Body of pancreas (tissue), 4 donors: ENCODE data around the gene ZNF521. TPM values are rescaled to one million over a fixed set of nuclear protein-coding genes. Genes with fewer than 3 reads are reported as not detected.

ENCODE experiments used
- ATAC-seq: fragments of 150-250 bp; one replicate; pipeline ENCODE4 v1.9.1; 2016
- DNase-seq, 4 donors: peaks; one replicate each; pipeline ENCODE4 v3.0.0-alpha.2; 2019
- H3K27ac ChIP-seq, 4 donors: fragments of 200-600 bp; sonication (generic); 1 replicate in 3 of 4; 2 replicates in 1 of 4; pipeline versions ENCODE4 v1.5.1 to v1.6.1; 2016 to 2019; ENCODE audit warnings: mild to moderate bottlenecking in 1 of 4, mixed read lengths in 1 of 4, moderate library complexity in 1 of 4
- H3K27me3 ChIP-seq, 2 donors: fragments of 200-600 bp; sonication (generic); one replicate each; pipeline ENCODE4 v1.6.0; 2016; ENCODE audit warnings: mild to moderate bottlenecking in 1 of 2
- H3K36me3 ChIP-seq, 2 donors: fragments of 200-600 bp; sonication (generic); replicated peaks in 1 of 2; 2 replicates each; pipeline ENCODE4 v1.5.1; 2016; ENCODE audit warnings: low read depth in 2 of 2; ENCODE audit not compliant: insufficient read depth in 1 of 2
- H3K4me1 ChIP-seq: fragments of 200-600 bp; sonication (generic); one replicate; pipeline ENCODE4 v1.6.0; 2016
- H3K4me3 ChIP-seq, 2 donors: fragments of 200-600 bp; sonication (generic); 1 replicate in 1 of 2; 2 replicates in 1 of 2; pipeline ENCODE4 v1.5.1; 2016 to 2019
- H3K9me3 ChIP-seq, 3 donors: fragments of 200-600 bp; sonication (generic); 1 replicate in 2 of 3; 2 replicates in 1 of 3; pipeline ENCODE4 v1.5.1; 2016
- POLR2A ChIP-seq, 3 donors: fragments of 450-650 bp; IDR thresholded peaks; one replicate each; pipeline ENCODE4 v1.6.1; 2016; ENCODE audit warnings: antibody characterized with exemption in 3 of 3, mild to moderate bottlenecking in 2 of 3
- WGBS, 2 donors: methylation state at CpG; one replicate each; pipeline ENCODE4 v1.1.5; 2017; 5-methylcytosine and 5-hydroxymethylcytosine counted together
- intact Hi-C: fragments of 100-400 bp; cut with DNase I; formaldehyde crosslinking; loops from one replicate; pipeline ENCODE4 v1.15.1; 2023
- total RNA-seq, 2 donors: library from RNA; depleted of rRNA; stranded (reverse); fragments of >200 nt; gene quantifications; one replicate each; pipeline ENCODE4 v1.1.0, GENCODE V29; 2016
- TF ChIP-seq, protein P1 (sequence below), 7 experiments: fragments of 450-650 bp in 4 of 7; fragments of 200-600 bp in 3 of 7; sonication (generic) in 3 of 7; IDR thresholded peaks; one replicate each; pipeline ENCODE4 v1.5.1; 2016 to 2019; ENCODE audit warnings: antibody characterized with exemption in 7 of 7

ZNF521 gene
- total RNA-seq, 2 donors from 2014 or later, result 3.3 to 17.4 TPM

DNA sequence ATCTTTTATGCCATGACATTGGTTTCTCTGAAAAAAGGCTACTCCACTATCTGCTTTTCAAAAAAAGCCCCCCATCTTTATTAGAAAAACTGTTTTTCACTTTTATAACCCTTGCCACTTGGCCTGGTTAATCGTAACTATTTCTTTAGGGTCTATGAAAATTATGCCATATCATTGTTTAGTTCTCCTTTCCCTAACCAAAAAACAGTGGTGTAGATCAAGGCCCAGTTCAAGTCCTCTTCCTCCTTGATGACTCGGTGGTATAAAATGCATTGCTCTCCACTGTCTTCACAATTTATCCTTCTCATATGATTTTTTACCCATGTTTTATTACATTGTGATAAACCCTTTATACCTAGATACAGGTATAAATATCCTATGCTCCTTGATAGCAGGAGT, 205.5 kb downstream of the ZNF521 start:
- Histone ChIP-seq H3K9me3 (no peaks in the 10 kb centered on the region), H3K4me3 (no peak overlapping the region), H3K4me1 (no peaks in the 10 kb centered on the region), H3K27ac (no peak overlapping the region), H3K36me3 (no peaks in the 10 kb centered on the region), H3K27me3 (no peaks in the 10 kb centered on the region)
- 63 to 73% methylated on average over 2 of the region's 2 CpGs for WGBS, 2 donors
- TF ChIP-seq POLR2A (IDR thresholded peaks at IDR 0.05), result no peak
- TF ChIP-seq, protein P1, sequence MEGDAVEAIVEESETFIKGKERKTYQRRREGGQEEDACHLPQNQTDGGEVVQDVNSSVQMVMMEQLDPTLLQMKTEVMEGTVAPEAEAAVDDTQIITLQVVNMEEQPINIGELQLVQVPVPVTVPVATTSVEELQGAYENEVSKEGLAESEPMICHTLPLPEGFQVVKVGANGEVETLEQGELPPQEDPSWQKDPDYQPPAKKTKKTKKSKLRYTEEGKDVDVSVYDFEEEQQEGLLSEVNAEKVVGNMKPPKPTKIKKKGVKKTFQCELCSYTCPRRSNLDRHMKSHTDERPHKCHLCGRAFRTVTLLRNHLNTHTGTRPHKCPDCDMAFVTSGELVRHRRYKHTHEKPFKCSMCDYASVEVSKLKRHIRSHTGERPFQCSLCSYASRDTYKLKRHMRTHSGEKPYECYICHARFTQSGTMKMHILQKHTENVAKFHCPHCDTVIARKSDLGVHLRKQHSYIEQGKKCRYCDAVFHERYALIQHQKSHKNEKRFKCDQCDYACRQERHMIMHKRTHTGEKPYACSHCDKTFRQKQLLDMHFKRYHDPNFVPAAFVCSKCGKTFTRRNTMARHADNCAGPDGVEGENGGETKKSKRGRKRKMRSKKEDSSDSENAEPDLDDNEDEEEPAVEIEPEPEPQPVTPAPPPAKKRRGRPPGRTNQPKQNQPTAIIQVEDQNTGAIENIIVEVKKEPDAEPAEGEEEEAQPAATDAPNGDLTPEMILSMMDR (IDR thresholded peaks at IDR 0.05), result no peak
- intact Hi-C loops, result no loop called here
- ATAC-seq (no peak), DNase-seq (no peak)

DNA sequence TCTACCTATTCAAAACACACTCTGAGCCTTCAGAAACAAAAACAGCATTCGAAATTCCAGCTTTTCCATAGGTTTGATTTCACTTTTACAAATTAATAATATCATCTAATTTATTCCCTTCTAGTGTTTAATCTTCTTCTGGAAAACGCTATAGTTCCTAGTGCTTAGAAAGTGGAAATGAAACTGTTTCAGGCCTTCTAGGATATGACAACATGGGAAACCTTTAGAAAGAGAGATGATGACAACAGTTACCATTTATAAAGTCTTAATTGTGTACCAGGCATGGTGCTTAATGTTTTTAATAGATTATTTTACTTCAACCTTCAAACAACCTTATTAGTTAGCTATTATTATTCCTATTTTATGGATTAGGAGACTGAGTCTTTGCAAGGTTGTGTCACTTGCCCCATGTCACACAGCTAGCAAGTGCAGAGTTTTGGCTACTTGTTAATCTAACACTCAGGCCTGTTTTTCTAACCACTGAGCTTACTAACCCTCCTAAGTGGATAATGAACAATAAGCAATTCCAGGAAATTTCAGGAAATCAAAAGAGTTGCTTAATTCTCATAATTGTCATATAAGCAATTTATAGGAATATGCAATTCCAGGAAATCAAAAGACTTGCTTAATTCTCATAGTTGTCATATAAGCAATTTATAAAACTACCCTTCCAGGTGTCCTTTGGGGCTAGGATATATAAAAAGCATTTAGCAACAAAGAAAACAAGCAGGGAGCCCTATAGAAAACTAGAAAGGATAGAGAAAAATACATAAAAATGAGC, 206.0 kb downstream of the ZNF521 start:
- Histone ChIP-seq H3K4me1 (no peaks in the 10 kb centered on the region), H3K4me3 (no peak overlapping the region), H3K27ac (no peak overlapping the region), H3K9me3 (no peaks in the 10 kb centered on the region), H3K36me3 (no peaks in the 10 kb centered on the region), H3K27me3 (no peaks in the 10 kb centered on the region)
- intact Hi-C loops, result no loop called here
- TF ChIP-seq, protein P1 (IDR thresholded peaks at IDR 0.05), result no peak
- TF ChIP-seq POLR2A (IDR thresholded peaks at IDR 0.05), result no peak
- 55% methylated on average over 2 of the region's 2 CpGs for WGBS, 2 donors
- DNase-seq, result no peak
- ATAC-seq, result no peak

DNA sequence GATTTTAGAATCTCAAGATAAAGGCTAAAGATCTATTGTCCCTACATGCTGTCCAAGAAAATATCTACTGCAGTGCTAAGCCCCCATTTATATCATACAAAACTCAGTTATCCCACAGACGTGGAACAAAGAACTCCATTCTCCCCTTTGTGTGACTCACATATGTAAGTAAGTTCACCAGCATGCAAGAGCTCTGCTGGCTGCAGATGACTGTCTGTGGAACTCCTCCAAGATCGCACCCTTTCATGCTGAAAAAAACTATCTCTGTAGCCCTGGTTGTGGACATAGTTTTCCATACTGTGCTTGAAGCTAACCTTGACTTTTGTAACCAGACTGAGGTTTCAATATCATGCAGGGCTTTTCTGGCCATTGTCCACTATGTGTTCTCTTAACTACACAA, 207.1 kb downstream of the ZNF521 start:
- Histone ChIP-seq H3K9me3 (no peaks in the 10 kb centered on the region), H3K4me3 (no peak overlapping the region), H3K4me1 (no peaks in the 10 kb centered on the region), H3K27ac (no peak overlapping the region), H3K27me3 (no peaks in the 10 kb centered on the region), H3K36me3 (no peaks in the 10 kb centered on the region)
- DNase-seq (no peak), ATAC-seq (no peak)
- TF ChIP-seq, protein P1 (IDR thresholded peaks at IDR 0.05), result no peak
- TF ChIP-seq POLR2A (IDR thresholded peaks at IDR 0.05), result no peak
- intact Hi-C loops, result no loop called here
- WGBS, 2 donors, result 44 to 45% methylated on average over 2 of the region's 2 CpGs

DNA sequence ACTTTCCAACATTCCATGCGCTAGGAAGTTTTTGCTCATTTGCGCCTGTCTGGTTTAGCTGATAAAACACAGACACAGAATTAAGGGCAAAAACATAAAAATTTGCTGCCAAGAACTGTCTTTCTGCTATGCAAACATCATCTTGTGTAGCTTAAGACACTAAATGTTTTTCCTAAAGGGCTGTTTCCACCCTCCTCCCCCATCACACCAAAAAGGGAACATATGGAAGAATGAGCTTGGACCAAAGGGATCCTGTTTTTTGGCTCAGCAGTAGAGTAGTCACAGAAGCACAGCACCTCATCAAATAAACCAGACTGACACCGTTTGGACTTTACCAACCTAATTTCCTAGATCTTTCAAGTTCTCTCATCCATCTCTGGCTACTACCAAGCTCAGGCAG, 210.1 kb downstream of the ZNF521 start:
- intact Hi-C loops, result no loop called here

More for the DNA sequence above, 210.1 kb downstream of the ZNF521 start:
- H3K9me3 ChIP-seq, result no peaks in the 10 kb centered on the region
- no peaks in the 10 kb centered on the region for H3K4me1 ChIP-seq
- no peaks in the 10 kb centered on the region for H3K27me3 ChIP-seq
- H3K27ac ChIP-seq, result no peak overlapping the region
- TF ChIP-seq, protein P1 (IDR thresholded peaks at IDR 0.05), result no peak
- TF ChIP-seq POLR2A (IDR thresholded peaks at IDR 0.05), result no peak
- H3K4me3 ChIP-seq, result no peak overlapping the region
- DNase-seq, result no peak
- 69 to 76% methylated on average over 3 of the region's 3 CpGs for WGBS, 2 donors
- no peaks in the 10 kb centered on the region for H3K36me3 ChIP-seq
- no peak for ATAC-seq
